ENCODE results near the gene MT1E. TPM values are rescaled to one million over a fixed set of nuclear protein-coding genes. Genes with fewer than 3 reads are reported as not detected.
A peak's percentile ranks its signal among the peaks of the same experiment; 100 is the strongest.
"Not testable (repeated sequence)": the region's sequence is repeated elsewhere in the genome, so short reads cannot be mapped to it uniquely, and the experiment has no call there.

Gene MT1E
- total and polyA plus RNA-seq, 2 donors (not counting 1 experiment from before 2014, with no cell fraction given): 390 to 465 TPM

- H2AFZ ChIP-seq (ENCODE audit: low read length): no peak overlapping the region
- H3K9ac ChIP-seq (ENCODE audit: insufficient read depth, low read length): no peak overlapping the region
- no peaks in the 10 kb centered on the region for H3K9me3 ChIP-seq (ENCODE audit: control insufficient read depth, insufficient read depth, low read depth, low read length)
- H3K36me3 ChIP-seq (ENCODE audit: control insufficient read depth, insufficient read depth, low read length): no peaks in the 10 kb centered on the region
- no peaks in the 10 kb centered on the region for H3K79me2 ChIP-seq (ENCODE audit: control insufficient read depth, insufficient read depth, low read length)
- H3K4me2 ChIP-seq (ENCODE audit: extremely low read depth, insufficient read depth, low read length): no peak overlapping the region
- peak overlapping the region in 1 of 4 experiments; percentile 10 for H3K4me3 ChIP-seq (replicated peaks in 1 of 4; ENCODE audit: control extremely low read depth in 1 of 4, insufficient read depth in 1 of 4, low read depth in 3 of 4, low read length in 4 of 4)
- TF ChIP-seq EZH2 (IDR thresholded peaks at IDR 0.05; ENCODE audit: low read length, missing control alignments) (no peak), CTCF (conservative IDR thresholded peaks at IDR 0.05 in 1 of 2, IDR thresholded peaks at IDR 0.05 in 1 of 2; ENCODE audit: low read depth in 1 of 2, low read length in 2 of 2) (no peak)
- peaks cover 55% of the 10 kb centered on the region for H3K27me3 ChIP-seq (ENCODE audit: control insufficient read depth, insufficient read depth, low read length)
- peaks cover under 1% of the 10 kb centered on the region for H3K4me1 ChIP-seq (ENCODE audit: control insufficient read depth, extremely low read depth, insufficient read depth, low read length)
- no peak for DNase-seq (ENCODE audit: low read depth in 2 of 2)
- H4K20me1 ChIP-seq (ENCODE audit: control insufficient read depth, extremely low read depth, insufficient read depth, low read length): no peaks in the 10 kb centered on the region
- no peak overlapping the region for H3K27ac ChIP-seq (ENCODE audit: insufficient read depth, low read length)
Observed at GRCh38 chr16:56662357-56663354, 37.1 kb downstream of the MT1E start.

- Histone ChIP-seq H4K20me1 (ENCODE audit: control insufficient read depth, extremely low read depth, insufficient read depth, low read length) (no peaks in the 10 kb centered on the region), H3K4me2 (ENCODE audit: extremely low read depth, insufficient read depth, low read length) (no peak overlapping the region), H3K27ac (ENCODE audit: insufficient read depth, low read length) (no peak overlapping the region), H3K4me3 (replicated peaks in 1 of 4; ENCODE audit: control extremely low read depth in 1 of 4, insufficient read depth in 1 of 4, low read depth in 3 of 4, low read length in 4 of 4) (no peak overlapping the region), H3K79me2 (ENCODE audit: control insufficient read depth, insufficient read depth, low read length) (no peaks in the 10 kb centered on the region), H3K4me1 (ENCODE audit: control insufficient read depth, extremely low read depth, insufficient read depth, low read length) (peaks cover 2% of the 10 kb centered on the region), H3K9me3 (ENCODE audit: control insufficient read depth, insufficient read depth, low read depth, low read length) (no peaks in the 10 kb centered on the region), H3K36me3 (ENCODE audit: control insufficient read depth, insufficient read depth, low read length) (no peaks in the 10 kb centered on the region), H2AFZ (ENCODE audit: low read length) (no peak overlapping the region), H3K27me3 (ENCODE audit: control insufficient read depth, insufficient read depth, low read length) (peaks cover 51% of the 10 kb centered on the region), H3K9ac (ENCODE audit: insufficient read depth, low read length) (no peak overlapping the region)
- TF ChIP-seq EZH2 (IDR thresholded peaks at IDR 0.05; ENCODE audit: low read length, missing control alignments) (no peak), CTCF (conservative IDR thresholded peaks at IDR 0.05 in 1 of 2, IDR thresholded peaks at IDR 0.05 in 1 of 2; ENCODE audit: low read depth in 1 of 2, low read length in 2 of 2) (no peak)
- no peak for DNase-seq (ENCODE audit: low read depth in 2 of 2)
Observed at GRCh38 chr16:56664506-56664905, 38.9 kb downstream of the MT1E start.

- H3K4me2 ChIP-seq (ENCODE audit: extremely low read depth, insufficient read depth, low read length); H2AFZ ChIP-seq (ENCODE audit: low read length); H3K4me1 ChIP-seq (ENCODE audit: control insufficient read depth, extremely low read depth, insufficient read depth, low read length); H3K4me3 ChIP-seq (replicated peaks in 1 of 4; ENCODE audit: control extremely low read depth in 1 of 4, insufficient read depth in 1 of 4, low read depth in 3 of 4, low read length in 4 of 4); H3K9me3 ChIP-seq (ENCODE audit: control insufficient read depth, insufficient read depth, low read depth, low read length); H3K27ac ChIP-seq (ENCODE audit: insufficient read depth, low read length); H4K20me1 ChIP-seq (ENCODE audit: control insufficient read depth, extremely low read depth, insufficient read depth, low read length); H3K79me2 ChIP-seq (ENCODE audit: control insufficient read depth, insufficient read depth, low read length); H3K36me3 ChIP-seq (ENCODE audit: control insufficient read depth, insufficient read depth, low read length); H3K9ac ChIP-seq (ENCODE audit: insufficient read depth, low read length): not testable (repeated sequence)
- peaks cover 49% of the 10 kb centered on the region for H3K27me3 ChIP-seq (ENCODE audit: control insufficient read depth, insufficient read depth, low read length)
- peak in 1 of 2 donors; percentile 58 for DNase-seq (ENCODE audit: low read depth in 2 of 2)
Observed at GRCh38 chr16:56665286-56666261, 40.0 kb downstream of the MT1E start.
